Right lobe of liver (tissue), 4 donors: ENCODE results near the gene OBP2B.
"Not testable (repeated sequence)": the region's sequence is repeated elsewhere in the genome, so short reads cannot be mapped to it uniquely, and the experiment has no call there.

ENCODE experiments used
- CTCF ChIP-seq, 4 donors: fragments of 200-600 bp in 3 of 4; fragments of 450-650 bp in 1 of 4; IDR thresholded peaks; one replicate each; pipeline versions ENCODE4 v1.5.1 to v1.8.0; 2016 to 2022; ENCODE audit warnings: antibody characterized with exemption in 4 of 4, mild to moderate bottlenecking in 2 of 4
- POLR2A ChIP-seq: fragments of 450-650 bp; IDR thresholded peaks from one replicate; pipeline ENCODE4 v1.6.1; 2017; ENCODE audit warnings: antibody characterized with exemption, mild to moderate bottlenecking
- donor health status: DM: no; HTN: no; CAD: no.
- donor health status: DM: no; HTN: no; CAD: no.
- donor health status: DM: no; HTN: yes; CAD: no.

GRCh38 chr9:133214276-133214675 is 5.2 kb upstream of the OBP2B start:
- not testable (repeated sequence) for TF ChIP-seq POLR2A; CTCF (IDR thresholded peaks at IDR 0.05)
